H1 (cell line): ENCODE measurements around the gene SHISAL1. TPM values are rescaled to one million over a fixed set of nuclear protein-coding genes. Genes with fewer than 3 reads are reported as not detected.

ENCODE experiments used
- GABPA ChIP-seq: IDR thresholded peaks from 2 replicates; pipeline ENCODE4 v1.6.1; 2011; ENCODE audit warnings: mild to moderate bottlenecking, low read length, moderate library complexity, borderline replicate concordance; ENCODE audit not compliant: insufficient read depth
- GTF2F1 ChIP-seq: IDR thresholded peaks from 2 replicates; pipeline ENCODE4 v1.6.1; 2012; ENCODE audit warnings: low read depth, low read length, improper control_type of control experiment, borderline replicate concordance
- HDAC2 ChIP-seq, 2 experiments: fragments of 300-600 bp in 1 of 2; sonication (generic) in 1 of 2; IDR thresholded peaks; 2 replicates each; pipeline ENCODE4 v1.6.1; 2011 to 2012; ENCODE audit warnings: low read depth in 2 of 2, low read length in 2 of 2, mild to moderate bottlenecking in 2 of 2, moderate library complexity in 2 of 2, borderline replicate concordance in 1 of 2, inconsistent platforms in 1 of 2
- KDM1A ChIP-seq: fragments of 200-600, 300-600 bp; sonication (generic); IDR thresholded peaks from 2 replicates; pipeline ENCODE4 v1.7.1; 2016; ENCODE audit warnings: mild to moderate bottlenecking, low read length, borderline replicate concordance
- RBBP5 ChIP-seq: IDR thresholded peaks from 2 replicates; pipeline ENCODE4 v1.7.1; 2012; ENCODE audit warnings: low read depth, mild to moderate bottlenecking, inconsistent platforms, low read length, moderate library complexity, borderline replicate concordance
- RFX5 ChIP-seq: IDR thresholded peaks from 2 replicates; pipeline ENCODE4 v1.6.1; 2011; ENCODE audit warnings: low read depth, low read length, improper control_type of control experiment, borderline replicate concordance
- polyA plus RNA-seq, 7 experiments: library from polyadenylated mRNA; depleted of rRNA in 3 of 7; stranded (reverse) in 5 of 7; unstranded in 2 of 7; fragments of >200 nt in 5 of 7; fragments of 200-250 nt in 2 of 7; gene quantifications; 1 replicate in 5 of 7; 2 replicates in 1 of 7; 4 replicates in 1 of 7; pipeline versions ENCODE4 v1.2.1 to v1.2.3, GENCODE V29; 2011 to 2013; ENCODE audit warnings: missing spikeins in 2 of 7, mixed read lengths in 2 of 7
- total RNA-seq: library from RNA; stranded (reverse); fragmentation: NEBNext Ultra II Directional; extraction: Animal tissue kit (Norgen Biotek cat#: 25700); gene quantifications from 2 replicates; pipeline ENCODE4 v1.2.1, GENCODE V29; 2021

Gene SHISAL1
- total and polyA plus RNA-seq, 2 of the 8 experiments (the other 6 are each of a cell fraction or from before 2014, with no cell fraction given), result 3.7 to 5.8 TPM

DNA sequence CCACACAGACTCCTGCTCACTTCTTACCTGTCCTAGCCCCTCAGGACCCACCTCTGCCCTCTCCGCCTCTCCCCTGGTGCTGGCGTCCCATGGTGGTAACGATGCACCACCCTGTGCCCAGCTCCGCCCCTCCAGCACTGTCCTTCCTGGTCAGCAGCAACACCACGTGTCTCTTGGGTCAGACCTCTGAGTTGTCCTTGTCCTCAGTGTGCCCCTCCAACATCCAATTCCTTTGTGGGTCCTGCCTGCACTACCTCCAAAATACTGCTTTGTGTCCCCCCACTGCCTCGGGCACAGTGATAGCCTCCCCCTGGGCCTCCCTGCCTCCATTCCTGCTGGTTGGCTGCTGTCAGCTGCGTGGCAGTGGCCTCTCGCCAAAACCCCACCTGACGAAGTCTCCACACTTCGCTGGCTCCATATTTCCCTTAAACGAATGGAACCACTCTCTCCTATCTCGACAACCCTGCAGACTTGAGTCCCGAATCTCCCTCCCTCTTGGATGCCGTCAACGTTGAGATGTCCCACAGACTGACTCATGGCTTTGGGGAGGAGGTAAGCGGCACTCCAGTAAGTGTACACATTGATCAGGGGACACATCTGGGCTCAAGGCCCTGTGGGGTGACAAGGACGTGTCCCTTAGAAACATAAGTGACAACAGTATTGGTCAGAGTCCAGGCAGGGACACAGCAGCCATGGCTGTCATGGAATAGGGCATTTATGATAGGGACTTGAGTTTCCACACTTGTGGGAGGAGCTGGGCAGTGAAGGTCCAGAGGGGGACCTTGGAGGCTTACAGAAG lies 42.8 kb downstream of the SHISAL1 start (continued):
- TF ChIP-seq HDAC2 (IDR thresholded peaks at IDR 0.05; ENCODE audit: borderline replicate concordance in 1 of 2, low read depth in 2 of 2, low read length in 2 of 2) (no peak), GTF2F1 (no peak), RFX5 (no peak), KDM1A (no peak), RBBP5 (no peak), GABPA (no peak)
